HG03520 (cell line): ENCODE measurements around the gene PLVAP.

Experiments used
- ATAC-seq: cut with Tn5 transposase; IDR thresholded peaks from one replicate; pipeline ENCODE4 v1.9.1; 2021; ENCODE audit warnings: mild to moderate bottlenecking, moderate library complexity; ENCODE audit not compliant: unreplicated experiment

PLVAP gene

GRCh38 chr19:17359905-17360800 is 17.0 kb downstream of the PLVAP start:
- ATAC-seq, result no peak

- ATAC-seq, result no peak
Observed at GRCh38 chr19:17358395-17358794, 18.7 kb downstream of the PLVAP start.

- no peak for ATAC-seq
Observed at GRCh38 chr19:17357724-17358123, 19.4 kb downstream of the PLVAP start.

GRCh38 chr19:17357078-17357666 is 20.0 kb downstream of the PLVAP start:
- no peak for ATAC-seq

GRCh38 chr19:17353386-17353785 is 23.8 kb downstream of the PLVAP start:
- no peak for ATAC-seq

GRCh38 chr19:17352608-17353280 is 24.4 kb downstream of the PLVAP start:
- ATAC-seq, result no peak

GRCh38 chr19:17351815-17352435 is 25.2 kb downstream of the PLVAP start:
- ATAC-seq, result no peak

- no peak for ATAC-seq
Observed at GRCh38 chr19:17348700-17349099, 28.4 kb downstream of the PLVAP start.

- ATAC-seq, result no peak
Observed at GRCh38 chr19:17347877-17348276, 29.3 kb downstream of the PLVAP start.

- no peak for ATAC-seq
Observed at GRCh38 chr19:17347361-17347760, 29.8 kb downstream of the PLVAP start.

GRCh38 chr19:17346109-17346671 is 31.0 kb downstream of the PLVAP start:
- no peak for ATAC-seq

GRCh38 chr19:17341845-17342244 is 35.3 kb downstream of the PLVAP start:
- no peak for ATAC-seq

GRCh38 chr19:17341386-17341785 is 35.8 kb downstream of the PLVAP start:
- ATAC-seq, result no peak

- ATAC-seq, result no peak
Observed at GRCh38 chr19:17340871-17341357, 36.2 kb downstream of the PLVAP start.

- ATAC-seq, result no peak
Observed at GRCh38 chr19:17340302-17340870, 36.8 kb downstream of the PLVAP start.

- no peak for ATAC-seq
Observed at GRCh38 chr19:17339088-17339741, 37.9 kb downstream of the PLVAP start.

- no peak for ATAC-seq
Observed at GRCh38 chr19:17338433-17339078, 38.6 kb downstream of the PLVAP start.

GRCh38 chr19:17337675-17338432 is 39.3 kb downstream of the PLVAP start:
- ATAC-seq, result no peak
